ENCODE measurements around the gene SETD2.
"Not testable (repeated sequence)": the region's sequence is repeated elsewhere in the genome, so short reads cannot be mapped to it uniquely, and the experiment has no call there.

Gene SETD2

DNA sequence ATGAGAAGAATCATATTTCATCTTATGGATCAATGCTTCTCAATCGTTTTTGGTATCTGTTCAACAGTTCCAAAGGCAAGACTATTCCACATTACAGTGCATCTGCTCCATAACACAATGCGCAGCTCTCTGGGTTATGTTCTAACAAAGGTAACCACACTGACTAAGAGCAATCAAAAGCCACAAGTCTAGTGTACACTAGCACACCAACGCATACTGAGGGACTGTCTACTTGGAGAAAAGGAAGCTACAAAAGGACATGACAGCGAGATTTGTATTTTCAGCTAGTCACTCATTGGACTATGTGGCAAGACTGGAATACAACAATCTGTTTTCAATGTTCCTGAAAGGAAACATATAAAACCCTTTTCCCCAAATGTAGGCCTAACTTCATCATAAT lies 35.8 kb downstream of the SETD2 start:
- TF ChIP-seq, protein P1, sequence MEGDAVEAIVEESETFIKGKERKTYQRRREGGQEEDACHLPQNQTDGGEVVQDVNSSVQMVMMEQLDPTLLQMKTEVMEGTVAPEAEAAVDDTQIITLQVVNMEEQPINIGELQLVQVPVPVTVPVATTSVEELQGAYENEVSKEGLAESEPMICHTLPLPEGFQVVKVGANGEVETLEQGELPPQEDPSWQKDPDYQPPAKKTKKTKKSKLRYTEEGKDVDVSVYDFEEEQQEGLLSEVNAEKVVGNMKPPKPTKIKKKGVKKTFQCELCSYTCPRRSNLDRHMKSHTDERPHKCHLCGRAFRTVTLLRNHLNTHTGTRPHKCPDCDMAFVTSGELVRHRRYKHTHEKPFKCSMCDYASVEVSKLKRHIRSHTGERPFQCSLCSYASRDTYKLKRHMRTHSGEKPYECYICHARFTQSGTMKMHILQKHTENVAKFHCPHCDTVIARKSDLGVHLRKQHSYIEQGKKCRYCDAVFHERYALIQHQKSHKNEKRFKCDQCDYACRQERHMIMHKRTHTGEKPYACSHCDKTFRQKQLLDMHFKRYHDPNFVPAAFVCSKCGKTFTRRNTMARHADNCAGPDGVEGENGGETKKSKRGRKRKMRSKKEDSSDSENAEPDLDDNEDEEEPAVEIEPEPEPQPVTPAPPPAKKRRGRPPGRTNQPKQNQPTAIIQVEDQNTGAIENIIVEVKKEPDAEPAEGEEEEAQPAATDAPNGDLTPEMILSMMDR (IDR thresholded peaks at IDR 0.05; ENCODE audit: control insufficient read depth, extremely low read depth, insufficient read depth), result no peak
- no peak for DNase-seq (ENCODE audit: low read depth)
- H3K4me3 ChIP-seq (ENCODE audit: low read depth, low read length), result no peak overlapping the region

DNA sequence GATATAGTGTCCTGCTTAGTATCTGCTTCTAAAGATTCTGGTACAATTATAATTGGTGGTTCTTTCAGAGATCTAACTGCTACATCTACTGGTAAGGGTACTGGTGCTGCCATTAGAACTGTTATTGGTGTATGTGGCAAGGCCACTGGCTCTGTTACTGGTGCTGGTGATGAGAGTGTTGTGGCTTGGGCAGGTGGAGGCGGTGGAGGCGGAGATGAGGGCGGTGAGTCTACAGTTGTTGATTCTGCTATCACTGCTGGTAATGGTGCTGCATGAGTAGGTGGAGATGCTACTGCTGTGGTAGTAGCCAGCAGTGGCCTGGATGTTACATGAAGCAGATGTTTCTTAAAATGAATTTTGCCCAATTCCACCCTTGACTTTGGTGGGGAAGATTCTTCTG lies 40.1 kb downstream of the SETD2 start:
- TF ChIP-seq, protein P1 (IDR thresholded peaks at IDR 0.05; ENCODE audit: control insufficient read depth, extremely low read depth, insufficient read depth), result no peak
- DNase-seq (ENCODE audit: low read depth), result no peak
- H3K4me3 ChIP-seq (ENCODE audit: low read depth, low read length), result no peak overlapping the region

DNA sequence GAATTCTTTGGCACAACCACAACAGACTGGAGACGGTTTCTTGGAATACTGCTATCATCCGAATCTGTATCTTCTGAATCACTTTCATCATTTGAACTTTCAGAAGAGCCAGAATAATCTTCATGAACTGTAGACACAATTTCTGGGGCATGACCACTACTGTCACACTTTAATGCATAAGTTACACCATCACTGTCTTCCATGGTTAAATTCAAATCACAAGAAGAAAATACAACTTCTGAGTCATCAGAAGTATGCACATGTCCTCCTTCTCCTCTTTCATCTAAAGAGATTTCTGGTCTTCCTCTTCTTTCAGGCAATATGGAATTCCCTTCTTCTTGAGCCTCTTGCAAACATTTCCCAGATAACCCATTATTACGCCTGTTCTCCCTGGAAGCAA lies 42.5 kb downstream of the SETD2 start:
- TF ChIP-seq, protein P1 (IDR thresholded peaks at IDR 0.05; ENCODE audit: control insufficient read depth, extremely low read depth, insufficient read depth), result no peak
- no peak overlapping the region for H3K4me3 ChIP-seq (ENCODE audit: low read depth, low read length)
- DNase-seq (ENCODE audit: low read depth), result no peak

DNA sequence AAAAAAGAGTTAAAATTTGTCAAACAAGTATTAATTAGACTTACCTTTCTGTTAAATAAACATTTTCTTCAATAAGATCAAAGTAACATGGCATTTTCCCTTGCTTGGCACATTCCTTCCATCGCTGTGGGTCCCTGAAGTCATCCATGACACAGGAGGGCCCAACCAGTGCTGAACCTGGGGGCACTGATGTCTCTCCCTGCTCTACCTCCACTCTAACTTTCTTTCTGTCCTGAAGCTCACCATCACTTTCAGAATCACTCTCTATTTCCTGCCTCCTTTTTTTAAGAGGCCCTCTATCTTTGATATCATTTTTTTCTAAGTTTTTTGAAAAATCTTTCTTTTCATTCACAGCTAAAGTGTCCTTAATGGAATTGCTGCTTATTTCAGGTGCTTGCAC lies 43.8 kb downstream of the SETD2 start:
- H3K4me3 ChIP-seq (ENCODE audit: low read depth, low read length), result no peak overlapping the region
- TF ChIP-seq, protein P1 (IDR thresholded peaks at IDR 0.05; ENCODE audit: control insufficient read depth, extremely low read depth, insufficient read depth), result no peak
- no peak for DNase-seq (ENCODE audit: low read depth)

DNA sequence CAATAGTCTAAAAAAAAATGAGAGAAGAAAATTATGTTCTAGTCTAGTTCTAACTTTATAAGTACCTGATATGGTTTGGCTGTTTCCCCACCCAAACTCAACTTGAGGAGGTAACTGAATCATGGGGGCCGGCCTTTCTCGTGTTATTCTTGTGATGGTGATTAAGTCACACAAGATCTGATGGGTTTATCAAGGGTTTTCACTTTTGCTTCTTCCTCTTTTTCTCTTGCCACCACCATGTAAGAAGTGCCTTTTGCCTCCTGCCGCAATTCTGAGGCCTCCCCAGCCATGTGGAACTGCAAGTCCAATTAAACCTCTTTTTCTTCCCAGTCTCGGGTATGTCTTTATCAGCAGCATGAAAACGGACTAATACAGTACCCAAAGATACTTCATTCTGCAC lies 44.5 kb downstream of the SETD2 start:
- not testable (repeated sequence) for DNase-seq (ENCODE audit: low read depth); H3K4me3 ChIP-seq (ENCODE audit: low read depth, low read length)

DNA sequence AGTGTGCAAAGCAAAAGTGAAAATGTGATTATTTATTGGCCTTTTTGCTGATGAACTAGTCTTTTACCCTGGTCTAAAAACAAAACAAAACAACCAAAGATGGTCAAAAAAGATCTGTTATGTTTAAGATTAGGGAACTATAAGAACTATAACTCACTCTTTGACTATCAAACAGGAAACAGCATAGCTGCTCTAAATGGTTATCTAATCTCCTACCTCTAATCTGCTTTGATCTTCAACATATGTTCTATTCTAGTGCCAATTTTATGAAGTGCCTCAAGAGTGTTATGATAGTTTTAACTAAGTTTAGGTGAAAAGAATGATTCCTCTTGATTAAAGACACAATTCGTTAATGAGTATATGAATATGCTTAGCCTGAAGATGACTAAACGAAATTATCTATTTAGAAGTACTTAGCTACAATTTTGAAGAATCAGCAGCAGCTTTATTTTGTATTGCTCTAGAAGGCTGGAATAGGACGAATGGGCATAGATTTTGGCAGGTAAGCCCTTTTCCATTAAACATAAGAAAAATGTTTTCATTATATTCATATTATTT lies 46.0 kb downstream of the SETD2 start:
- no peak for DNase-seq (ENCODE audit: low read depth)
- H3K4me3 ChIP-seq (ENCODE audit: low read depth, low read length), result no peak overlapping the region
- TF ChIP-seq, protein P1 (IDR thresholded peaks at IDR 0.05; ENCODE audit: control insufficient read depth, extremely low read depth, insufficient read depth), result no peak

DNA sequence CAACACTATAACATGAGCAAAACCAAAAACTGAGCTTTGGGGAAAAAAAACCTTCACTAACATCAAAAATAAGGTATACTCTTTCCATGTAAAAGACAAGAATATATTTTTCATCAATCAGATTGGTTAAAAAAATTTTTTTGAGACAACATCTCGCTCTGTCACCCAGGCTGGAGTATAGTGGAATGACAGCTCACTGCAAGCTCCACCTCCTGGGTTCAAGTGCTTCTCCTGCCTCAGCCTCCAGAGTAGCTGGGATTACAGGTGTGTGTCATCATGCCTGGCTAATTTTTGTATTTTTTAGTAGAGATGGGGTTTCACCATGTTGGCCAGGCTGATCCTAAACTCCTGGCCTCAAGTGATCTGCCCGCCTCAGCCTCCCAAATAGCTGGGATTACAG lies 48.4 kb downstream of the SETD2 start:
- not testable (repeated sequence) for H3K4me3 ChIP-seq (ENCODE audit: low read depth, low read length); DNase-seq (ENCODE audit: low read depth)

DNA sequence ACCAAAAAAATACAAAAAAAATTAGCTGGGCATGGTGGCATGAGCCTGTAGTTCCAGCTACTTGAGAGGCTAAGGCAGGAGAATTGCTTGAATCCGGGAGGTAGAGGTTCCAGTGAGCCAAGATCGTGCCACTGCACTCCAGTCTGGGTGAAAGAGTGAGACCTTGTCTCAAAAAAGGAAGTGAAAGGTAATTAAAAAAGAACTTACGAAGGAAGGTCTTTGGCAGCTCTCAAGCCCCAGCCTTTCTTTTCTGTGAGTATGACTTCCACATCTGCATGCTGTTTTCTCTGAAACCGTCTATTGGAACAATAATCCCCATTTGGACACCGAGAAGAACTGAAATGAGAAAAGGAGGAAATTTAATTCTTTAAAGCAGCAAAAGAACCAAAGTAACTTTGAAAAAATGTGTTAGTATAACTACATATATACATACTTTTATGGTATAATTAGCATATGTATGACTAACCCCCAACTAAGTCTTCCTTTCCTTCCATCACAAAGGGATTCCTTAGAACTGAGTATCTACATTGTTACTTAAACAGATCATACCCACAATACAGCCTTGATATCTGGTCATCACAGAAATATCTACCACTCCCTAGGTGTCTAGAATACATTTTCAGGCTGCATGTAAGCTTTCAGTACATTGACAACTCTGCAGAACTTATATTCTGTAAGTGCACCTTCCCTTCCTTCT lies 50.1 kb downstream of the SETD2 start:
- DNase-seq (ENCODE audit: low read depth), result no peak
- TF ChIP-seq, protein P1 (IDR thresholded peaks at IDR 0.05; ENCODE audit: control insufficient read depth, extremely low read depth, insufficient read depth), result no peak
- H3K4me3 ChIP-seq (ENCODE audit: low read depth, low read length), result no peak overlapping the region
